Ascending aorta (tissue), 2 donors: ENCODE data around the gene LENEP. TPM values are rescaled to one million over a fixed set of nuclear protein-coding genes. Genes with fewer than 3 reads are reported as not detected.
A peak's percentile ranks its signal among the peaks of the same experiment; 100 is the strongest.

Experiments
- DNase-seq, 2 donors: peaks; one replicate each; pipeline ENCODE4 v3.0.0-alpha.2; 2019; ENCODE audit warnings: low spot score in 2 of 2
- H3K27ac ChIP-seq, 2 donors: fragments of 200-600 bp; sonication (generic); one replicate each; pipeline ENCODE4 v1.5.1; 2016 to 2017; ENCODE audit warnings: mild to moderate bottlenecking in 1 of 2
- H3K27me3 ChIP-seq: fragments of 200-600 bp; sonication (generic); one replicate; pipeline ENCODE4 v1.5.1; 2017
- H3K36me3 ChIP-seq, 2 donors: fragments of 200-600 bp; sonication (generic); one replicate each; pipeline ENCODE4 v1.5.1; 2016
- H3K4me1 ChIP-seq, 2 donors: fragments of 200-600 bp; sonication (generic); one replicate each; pipeline ENCODE4 v1.5.1; 2016 to 2017; ENCODE audit warnings: mild to moderate bottlenecking in 1 of 2
- H3K4me3 ChIP-seq, 2 donors: fragments of 200-600 bp; sonication (generic); one replicate each; pipeline ENCODE4 v1.5.1; 2016 to 2017; ENCODE audit warnings: mild to moderate bottlenecking in 1 of 2
- H3K9me3 ChIP-seq, 2 donors: fragments of 200-600 bp; sonication (generic); one replicate each; pipeline ENCODE4 v1.5.1; 2016
- CTCF ChIP-seq, 3 experiments: fragments of 200-600 bp in 2 of 3; fragments of 450-650 bp in 1 of 3; sonication (generic) in 2 of 3; IDR thresholded peaks; one replicate each; pipeline ENCODE4 v1.5.1; 2016 to 2019; ENCODE audit warnings: antibody characterized with exemption in 3 of 3, mild to moderate bottlenecking in 1 of 3, moderate library complexity in 1 of 3
- intact Hi-C: fragments of 100-400 bp; cut with DNase I; formaldehyde crosslinking; loops from one replicate; pipeline ENCODE4 v1.15.1; 2023
- total RNA-seq: library from RNA; depleted of rRNA; stranded (reverse); fragments of >200 nt; gene quantifications from one replicate; pipeline ENCODE4 v1.1.0, GENCODE V29; 2016

LENEP gene
- total RNA-seq, 1 donor from 2014 or later = not detected

DNA sequence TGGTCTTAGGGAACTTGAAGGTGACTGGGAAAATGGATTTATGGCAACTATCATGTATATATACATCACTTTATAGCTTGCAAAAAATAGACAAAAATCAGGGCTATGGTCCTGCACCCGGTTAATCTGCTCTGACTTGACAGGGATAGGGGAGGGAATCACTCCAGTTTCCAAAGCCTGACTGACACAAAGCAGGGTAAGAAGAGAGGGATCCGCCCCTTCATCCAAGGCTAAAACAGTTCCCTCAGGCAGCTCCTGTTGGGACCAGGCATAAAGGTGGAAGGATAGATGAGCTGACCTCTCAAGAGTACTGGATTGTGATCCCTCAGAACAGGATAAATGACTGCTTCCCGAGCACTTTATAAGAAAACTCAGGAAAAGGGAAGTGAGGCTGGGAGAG is 38.8 kb upstream of the LENEP start:
- peaks cover 15 to 38% of the 10 kb centered on the region in 2 donors for H3K4me1 ChIP-seq
- H3K4me3 ChIP-seq = peak overlapping the region; percentile 68 to 70

DNA sequence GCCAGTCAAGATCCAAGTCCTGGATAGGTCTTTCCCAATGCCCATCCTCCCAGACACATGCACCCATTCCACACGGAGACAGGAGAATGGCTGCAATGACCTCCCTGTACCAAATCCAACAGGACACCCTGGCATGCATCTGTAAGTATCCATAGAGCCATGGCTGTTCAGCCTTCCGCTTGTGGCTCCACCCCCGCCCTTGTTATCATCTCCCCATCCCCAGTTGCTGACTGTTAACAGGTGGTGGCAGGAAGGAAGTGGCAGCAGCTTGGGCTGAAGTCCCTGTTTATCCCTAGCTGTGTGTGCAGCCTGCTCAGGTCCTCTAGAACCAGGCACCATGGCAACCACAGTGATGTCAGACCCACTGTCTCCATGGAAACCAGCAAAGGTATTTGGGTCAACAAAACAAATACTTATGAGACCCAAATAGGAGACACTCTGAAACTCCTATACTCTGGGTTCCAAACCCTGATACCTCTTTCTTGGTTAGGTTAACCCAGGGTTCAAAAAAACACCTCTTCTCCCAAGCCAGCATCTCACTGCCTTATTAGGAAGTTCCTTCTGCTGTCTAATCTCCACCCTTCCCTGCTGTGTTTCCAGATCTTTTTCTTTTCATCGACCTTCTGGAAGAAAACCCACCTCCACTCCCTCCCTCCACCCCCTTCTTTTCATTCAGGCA is 38.2 kb upstream of the LENEP start:
- no peak for TF ChIP-seq CTCF (IDR thresholded peaks at IDR 0.05)
- peaks cover 23 to 34% of the 10 kb centered on the region in 2 donors for H3K36me3 ChIP-seq
- no peaks in the 10 kb centered on the region for H3K27me3 ChIP-seq
- intact Hi-C loops = loop anchor here (5.0 kb wide), 1 partner anchor 107 kb away; the partner anchor contains the start of gene EFNA4
- peak; percentile 71 to 87 for DNase-seq
- H3K4me1 ChIP-seq = peaks cover 15 to 39% of the 10 kb centered on the region in 2 donors
- H3K27ac ChIP-seq = peak overlapping the region; percentile 65 to 83
- peak overlapping the region; percentile 68 to 70 for H3K4me3 ChIP-seq
- H3K9me3 ChIP-seq = no peaks in the 10 kb centered on the region

More for the DNA sequence above, 38.8 kb upstream of the LENEP start:
- H3K9me3 ChIP-seq = no peaks in the 10 kb centered on the region
- peak overlapping the region; percentile 65 to 83 for H3K27ac ChIP-seq
- no peaks in the 10 kb centered on the region for H3K27me3 ChIP-seq
- DNase-seq = no peak
- no peak for TF ChIP-seq CTCF (IDR thresholded peaks at IDR 0.05)
- H3K36me3 ChIP-seq = peaks cover 25 to 33% of the 10 kb centered on the region in 2 donors
- intact Hi-C loops = no loop called here

DNA sequence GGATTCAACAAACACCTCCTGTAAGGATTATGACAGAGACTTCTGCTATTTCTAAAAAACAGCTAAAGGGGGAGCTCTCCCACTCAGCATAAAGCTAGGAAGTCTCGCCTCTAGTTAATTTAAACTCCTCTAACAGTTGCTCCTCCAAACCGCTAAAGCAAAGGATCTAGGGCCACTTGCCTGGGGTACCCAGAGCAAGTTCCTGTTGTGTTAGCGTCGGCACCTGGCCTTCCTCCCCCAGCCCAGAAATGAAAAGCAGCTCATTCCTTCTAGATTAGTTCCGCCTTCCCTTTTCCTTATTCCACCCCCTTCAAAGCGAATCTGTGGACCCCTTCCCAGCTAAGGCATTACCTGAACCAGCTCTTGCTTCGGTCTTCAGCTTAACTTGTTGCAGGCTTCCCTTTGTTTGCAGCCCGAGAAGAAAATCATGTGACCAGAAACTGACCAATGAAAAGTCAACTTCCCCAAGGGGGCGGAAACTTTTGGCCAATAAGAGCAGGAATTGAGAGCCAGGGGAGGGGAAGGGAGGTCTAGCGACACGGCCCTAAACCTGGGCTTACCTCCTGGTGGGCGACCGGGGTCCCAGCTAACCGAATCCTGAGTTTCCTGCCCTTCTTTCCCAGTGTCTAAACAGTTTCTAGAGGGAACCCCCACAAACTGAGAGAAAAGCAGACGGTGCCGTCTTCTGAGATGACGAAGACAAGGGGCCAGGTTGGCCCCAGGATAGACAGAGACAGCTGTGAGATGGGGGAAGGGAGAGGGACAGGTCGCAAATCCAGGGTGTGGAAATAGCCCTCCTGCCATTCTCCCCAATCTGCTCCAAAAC is 37.5 kb upstream of the LENEP start, which contains the start of gene PBXIP1:
PBXIP1 (minus strand) TSS at position 382 of the 826 bp plus-strand sequence. CDS start 2,378 bp downstream, outside the sequence.
- DNase-seq = peak; percentile 52 to 93
- H3K27me3 ChIP-seq = no peaks in the 10 kb centered on the region
- H3K27ac ChIP-seq = peak within 1 kb of the TSS; percentile 65 to 83
- H3K4me1 ChIP-seq = peaks cover 18 to 47% of the 10 kb centered on the region in 2 donors
- H3K4me3 ChIP-seq = peak within 1 kb of the TSS; percentile 68 to 70
- peaks cover 16 to 28% of the 10 kb centered on the region in 2 donors for H3K36me3 ChIP-seq
- intact Hi-C loops = loop anchor here (1.0 to 5.0 kb wide), 4 partner anchors 15 to 106 kb away; partner anchors contain the start of genes EFNA4, FLAD1 and SHC1
- H3K9me3 ChIP-seq = no peaks in the 10 kb centered on the region
- TF ChIP-seq CTCF (IDR thresholded peaks at IDR 0.05) = peak in 2 of 3 experiments; percentile 15 to 26

GRCh38 chr1:154956544-154956941 is 36.8 kb upstream of the LENEP start:
- Histone ChIP-seq H3K27ac (peak overlapping the region; percentile 65 to 83), H3K27me3 (no peaks in the 10 kb centered on the region), H3K36me3 (peaks cover 12 to 22% of the 10 kb centered on the region in 2 donors), H3K4me3 (peak overlapping the region; percentile 68 to 70), H3K4me1 (peaks cover 18 to 47% of the 10 kb centered on the region in 2 donors), H3K9me3 (no peaks in the 10 kb centered on the region)
- no peak for DNase-seq
- TF ChIP-seq CTCF (IDR thresholded peaks at IDR 0.05) = no peak
- intact Hi-C loops = loop anchor here (1.0 to 5.0 kb wide), 4 partner anchors 14 to 106 kb away; partner anchors contain the start of genes EFNA4, FLAD1 and SHC1

DNA sequence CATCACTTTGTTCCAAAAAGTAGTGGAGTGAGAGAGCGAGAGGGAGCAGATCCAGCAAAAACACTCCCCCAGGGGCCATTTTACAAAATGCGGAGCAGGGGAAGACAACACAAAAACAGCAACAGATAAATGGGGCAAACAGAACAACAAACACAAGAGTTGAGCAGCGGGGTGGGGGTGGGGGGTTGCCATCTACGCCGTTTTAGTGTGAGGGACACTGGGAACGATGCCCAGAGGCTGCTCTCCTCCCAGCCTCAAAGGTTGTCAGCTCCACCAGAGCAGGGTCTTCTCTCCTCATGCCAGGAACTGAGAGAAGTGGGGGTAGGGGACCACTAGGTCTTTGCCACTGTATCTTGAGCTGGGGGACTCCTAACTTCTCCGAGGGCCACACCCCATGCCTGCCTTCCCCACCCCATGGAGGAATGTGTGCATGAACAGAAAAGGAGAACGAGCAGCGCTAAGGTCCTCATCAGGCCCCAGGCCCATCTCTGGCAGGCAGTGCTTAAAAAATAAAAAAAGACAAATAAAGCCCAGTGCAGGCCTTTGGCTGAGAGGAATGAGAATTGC is 36.2 kb upstream of the LENEP start:
- Histone ChIP-seq H3K9me3 (no peaks in the 10 kb centered on the region), H3K27ac (peak overlapping the region; percentile 65 to 83), H3K4me3 (no peak overlapping the region), H3K27me3 (no peaks in the 10 kb centered on the region), H3K36me3 (peaks cover 12 to 20% of the 10 kb centered on the region in 2 donors), H3K4me1 (peaks cover 18 to 47% of the 10 kb centered on the region in 2 donors)
- no peak for TF ChIP-seq CTCF (IDR thresholded peaks at IDR 0.05)
- intact Hi-C loops = loop anchor here (2.0 to 5.0 kb wide), 2 partner anchors 14 to 105 kb away; partner anchors contain the start of genes EFNA4 and SHC1
- no peak for DNase-seq
